VCaP (cell line): Measurements from ENCODE around the gene LBX2.
"Not testable (repeated sequence)": the region's sequence is repeated elsewhere in the genome, so short reads cannot be mapped to it uniquely, and the experiment has no call there.

Experiments used
- H3K27ac ChIP-seq: fragments of 450-650 bp; 2 replicates; pipeline ENCODE4 v1.5.1; 2017
- CTCF ChIP-seq: fragments of 450-650 bp; conservative IDR thresholded peaks from 2 replicates; pipeline ENCODE4 v1.5.1; 2017; ENCODE audit warnings: mild to moderate bottlenecking, moderate library complexity

The LBX2 gene

GRCh38 chr2:74464406-74464805 lies 35.0 kb downstream of the LBX2 start:
- TF ChIP-seq CTCF = no peak
- peak overlapping the region; percentile 82 for H3K27ac ChIP-seq

GRCh38 chr2:74462786-74463105 lies 36.7 kb downstream of the LBX2 start:
- no peak for TF ChIP-seq CTCF
- H3K27ac ChIP-seq = no peak overlapping the region

- TF ChIP-seq CTCF = no peak
These were observed 37.2 kb downstream of the LBX2 start for GRCh38 chr2:74462054-74462785.

GRCh38 chr2:74461187-74462053 lies 38.0 kb downstream of the LBX2 start:
- no peak for TF ChIP-seq CTCF
- no peak overlapping the region for H3K27ac ChIP-seq

More at GRCh38 chr2:74462054-74462785, 37.2 kb downstream of the LBX2 start:
- no peak overlapping the region for H3K27ac ChIP-seq

- H3K27ac ChIP-seq = not testable (repeated sequence)
These were observed 39.2 kb downstream of the LBX2 start for GRCh38 chr2:74460187-74460586.

GRCh38 chr2:74459503-74460118 lies 39.8 kb downstream of the LBX2 start:
- H3K27ac ChIP-seq = peak overlapping the region; percentile 96; the same call in 1 of the 2 replicates

- TF ChIP-seq CTCF = no peak
- peak overlapping the region; percentile 96 for H3K27ac ChIP-seq
These were observed 40.5 kb downstream of the LBX2 start for GRCh38 chr2:74458938-74459363.

GRCh38 chr2:74458132-74458937 lies 41.1 kb downstream of the LBX2 start, which contains the start of gene WBP1:
Gene WBP1, plus strand, starts transcription at chr2:74458438. Its CDS starts 165 bp downstream, at chr2:74458603.
- H3K27ac ChIP-seq = peak within 1 kb of the TSS; percentile 96
- TF ChIP-seq CTCF = no peak
